ENCODE measurements around the gene FRMD4A. TPM values are rescaled to one million over a fixed set of nuclear protein-coding genes. Genes with fewer than 3 reads are reported as not detected.

The FRMD4A gene
- total and polyA plus RNA-seq, 2 of the 4 experiments (the other 2 are of a cell fraction), result 30.3 to 68.8 TPM

DNA sequence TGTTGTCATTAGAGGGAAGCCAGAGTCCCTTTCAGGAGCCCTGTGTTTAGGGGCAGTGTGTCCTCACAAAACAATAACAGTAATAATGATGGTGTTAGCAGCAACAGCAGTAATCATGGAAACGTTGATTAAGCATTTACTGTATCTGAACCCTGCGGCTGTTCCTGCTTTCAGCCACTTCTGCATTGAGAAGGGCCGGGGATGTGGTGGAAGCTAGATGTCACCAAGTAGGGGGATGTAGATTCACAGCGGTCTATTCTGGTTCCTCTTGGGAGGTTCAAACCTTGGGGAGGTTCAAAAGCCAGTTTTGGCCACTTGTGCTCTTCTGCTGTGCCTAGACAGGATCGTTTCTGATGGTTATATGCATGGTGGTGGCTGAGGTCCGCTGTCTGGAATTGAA is 699.1 kb downstream of the FRMD4A start:
- in situ Hi-C loops (cut with MboI; ENCODE audit: low sequenced_read_pairs), result no loop called here
- Histone ChIP-seq H3K4me3 (ENCODE audit: insufficient read depth, low read depth, low read length) (no peak overlapping the region), H3K4me1 (ENCODE audit: control insufficient read depth, insufficient read depth, low read length) (no peaks in the 10 kb centered on the region), H3K79me1 (ENCODE audit: low read depth in 1 of 2, low read length in 2 of 2) (no peaks in the 10 kb centered on the region; a peak in 1 of 4 replicates), H3K27ac (ENCODE audit: insufficient read depth, low read length) (no peak overlapping the region), H2AFZ (replicated peaks; ENCODE audit: low read length, poor library complexity) (no peak overlapping the region), H3K9me1 (ENCODE audit: insufficient read depth, low read length) (no peaks in the 10 kb centered on the region; the same call in 1 of the 2 replicates), H3K9me3 (ENCODE audit: control insufficient read depth, insufficient read depth, low read length) (no peaks in the 10 kb centered on the region), H4K91ac (ENCODE audit: insufficient read depth, low read depth, low read length) (no peak overlapping the region), H3K23ac (ENCODE audit: low read depth, low read length) (no peak overlapping the region), H3K14ac (replicated peaks; ENCODE audit: low read depth, low read length) (no peak overlapping the region), H4K20me1 (ENCODE audit: insufficient read depth, low read length) (no peaks in the 10 kb centered on the region), H3K27me3 (ENCODE audit: control insufficient read depth, insufficient read depth, low read length) (no peaks in the 10 kb centered on the region), H3K9ac (ENCODE audit: low read depth, low read length) (no peak overlapping the region), H3K4me2 (ENCODE audit: low read depth, low read length) (no peak overlapping the region), H2BK20ac (ENCODE audit: low read depth, low read length) (no peak overlapping the region), H2BK5ac (ENCODE audit: low read depth, low read length, poor library complexity, severe bottlenecking) (no peak overlapping the region), H2AK5ac (ENCODE audit: low read depth, low read length) (no peak overlapping the region), H3K56ac (ENCODE audit: extremely low read depth, insufficient read depth, low read length) (no peak overlapping the region), H2AK9ac (replicated peaks; ENCODE audit: low read depth, low read length, poor library complexity) (no peak overlapping the region), H2BK120ac (ENCODE audit: low read depth, low read length) (no peak overlapping the region), H2BK15ac (ENCODE audit: low read depth, low read length) (no peak overlapping the region), H3K36me3 (ENCODE audit: control insufficient read depth, insufficient read depth, low read length) (peaks cover 16% of the 10 kb centered on the region), H4K8ac (ENCODE audit: low read depth in 2 of 2, low read length in 2 of 2) (no peak overlapping the region), H3K18ac (ENCODE audit: low read depth, low read length) (no peak overlapping the region), H4K5ac (ENCODE audit: low read depth, low read length) (no peak overlapping the region), H3K4ac (ENCODE audit: low read depth, low read length) (no peak overlapping the region)
- WGBS, 2 experiments (ENCODE audit: extremely low coverage in 2 of 2, insufficient read length in 1 of 2), result 100% methylated on average over 1 of the region's 6 CpGs; no CpG with 5 or more reads in 1 of the 2 experiments
- TF ChIP-seq, protein P1, sequence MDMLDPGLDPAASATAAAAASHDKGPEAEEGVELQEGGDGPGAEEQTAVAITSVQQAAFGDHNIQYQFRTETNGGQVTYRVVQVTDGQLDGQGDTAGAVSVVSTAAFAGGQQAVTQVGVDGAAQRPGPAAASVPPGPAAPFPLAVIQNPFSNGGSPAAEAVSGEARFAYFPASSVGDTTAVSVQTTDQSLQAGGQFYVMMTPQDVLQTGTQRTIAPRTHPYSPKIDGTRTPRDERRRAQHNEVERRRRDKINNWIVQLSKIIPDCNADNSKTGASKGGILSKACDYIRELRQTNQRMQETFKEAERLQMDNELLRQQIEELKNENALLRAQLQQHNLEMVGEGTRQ (IDR thresholded peaks at IDR 0.05; ENCODE audit: low read depth, low read length), result no peak
- TF ChIP-seq RCOR1 (IDR thresholded peaks at IDR 0.05; ENCODE audit: insufficient replicate concordance, low read length) (no peak), BHLHE40 (IDR thresholded peaks at IDR 0.05; ENCODE audit: low read depth, low read length) (no peak), MXI1 (IDR thresholded peaks at IDR 0.05; ENCODE audit: borderline replicate concordance, low read depth, low read length) (no peak), SMC3 (IDR thresholded peaks at IDR 0.05; ENCODE audit: low read depth, low read length) (no peak)
- intact Hi-C loops (cut with micrococcal nuclease), result no loop called here
- ChIA-PET POLR2A (ENCODE audit: unreplicated experiment) (no interaction called here), CTCF (no interaction called here)
- no TSS peak for BruUV-seq (replicated peaks)
- ATAC-seq (ENCODE audit: low read depth), result no peak
- dilution Hi-C loops (cut with HindIII; ENCODE audit: low sequenced_read_pairs, unreplicated experiment), result no loop called here
- DNase-seq, result no peak

All from IMR-90 (cell line).